Measurements from ENCODE around the gene OR5C1. TPM values are rescaled to one million over a fixed set of nuclear protein-coding genes. Genes with fewer than 3 reads are reported as not detected.

The OR5C1 gene
- total RNA-seq, 1 donor from 2014 or later = not detected

Other genes with a start within 250 kb of the OR5C1 start
- not detected in 2 replicates for gene OR1N2, start 235.8 kb upstream of the OR5C1 start, total RNA-seq
- 0.18 TPM in 1 of 2 replicates, not detected in the other for gene OR1L8, start 205.5 kb upstream of the OR5C1 start, total RNA-seq
- not detected in 2 replicates for gene OR1Q1, start 174.2 kb upstream of the OR5C1 start, total RNA-seq
- gene OR1B1, start 131.3 kb upstream of the OR5C1 start, total RNA-seq = not detected in 2 replicates
- not detected in 2 replicates for gene OR1L1, start 127.2 kb upstream of the OR5C1 start, total RNA-seq
- gene OR1L3, start 113.8 kb upstream of the OR5C1 start, total RNA-seq = not detected in 2 replicates
- not detected in 2 replicates for gene OR1L4, start 64.9 kb upstream of the OR5C1 start, total RNA-seq
- gene OR1L6, start 46.6 kb upstream of the OR5C1 start, total RNA-seq = not detected in 2 replicates
- gene OR1K1, start 11.2 kb downstream of the OR5C1 start, total RNA-seq = not detected in 2 replicates
- gene PDCL, start 39.7 kb downstream of the OR5C1 start, total RNA-seq = 20.4 and 22.6 TPM in 2 replicates
- gene RC3H2, start 116.4 kb downstream of the OR5C1 start, total RNA-seq = 37.0 and 38.3 TPM in 2 replicates
- gene ZBTB6, start 124.4 kb downstream of the OR5C1 start, total RNA-seq = 10.1 and 10.9 TPM in 2 replicates
- gene ZBTB26, start 142.6 kb downstream of the OR5C1 start, total RNA-seq = 7.4 and 8.2 TPM in 2 replicates
- 26.5 and 29.2 TPM in 2 replicates for gene RABGAP1, start 152.1 kb downstream of the OR5C1 start, total RNA-seq
- gene GPR21, start 244.7 kb downstream of the OR5C1 start, total RNA-seq = 0.59 and 1.0 TPM in 2 replicates

Measured in activated T-helper 2 cell treated with anti-CD3 and anti-CD28 coated beads, Interferon-gamma antibody, Interleukin-2, Interleukin-4, amounts not matched to agents 10 μg/mL and 5 μg/mL and 100 μg/mL, durations not matched to agents 14 hours and 24 hours and 36 hours (primary cell).